HepG2 (cell line): ENCODE data around the gene IER5L. TPM values are rescaled to one million over a fixed set of nuclear protein-coding genes. Genes with fewer than 3 reads are reported as not detected.

Source experiments
- ARNTL ChIP-seq: sonication (generic); formaldehyde crosslinking; IDR thresholded peaks from 2 replicates; pipeline ENCODE4 v1.4.0; 2020; ENCODE audit warnings: mild to moderate bottlenecking, missing genetic modification reagents
- CBX5 ChIP-seq: sonication (generic); formaldehyde crosslinking; IDR thresholded peaks from 2 replicates; pipeline ENCODE4 v1.4.0; 2020; ENCODE audit warnings: missing genetic modification reagents, borderline replicate concordance
- CC2D1A ChIP-seq: sonication (generic); formaldehyde crosslinking; IDR thresholded peaks from 2 replicates; pipeline ENCODE4 v1.8.1; 2023; ENCODE audit warnings: mild to moderate bottlenecking, missing genetic modification reagents
- CTCF ChIP-seq: sonication (generic); formaldehyde crosslinking; IDR thresholded peaks from 2 replicates; pipeline ENCODE4 v1.5.0; 2020; ENCODE audit warnings: mild to moderate bottlenecking, missing genetic modification reagents, moderate library complexity
- DZIP1 ChIP-seq: sonication (generic); formaldehyde crosslinking; IDR thresholded peaks from 2 replicates; pipeline ENCODE4 v1.5.0; 2020; ENCODE audit warnings: mild to moderate bottlenecking, missing genetic modification reagents
- GABPA ChIP-seq, 2 experiments: IDR thresholded peaks; 2 replicates each; pipeline ENCODE4 v1.6.1; 2011 to 2016; ENCODE audit warnings: low read depth in 2 of 2, low read length in 1 of 2, missing biosample characterization in 1 of 2, missing genetic modification characterization in 1 of 2
- GABPB1 ChIP-seq: IDR thresholded peaks from 2 replicates; pipeline ENCODE4 v1.6.1; 2016; ENCODE audit warnings: mild to moderate bottlenecking, missing genetic modification reagents, moderate library complexity, missing compliant biosample characterization
- GATAD2A ChIP-seq: IDR thresholded peaks from 2 replicates; pipeline ENCODE4 v1.6.1; 2016
- HBP1 ChIP-seq: IDR thresholded peaks from 2 replicates; pipeline ENCODE4 v1.6.1; 2016; ENCODE audit warnings: low read depth, control low read depth
- KDM2A ChIP-seq: sonication (generic); formaldehyde crosslinking; IDR thresholded peaks from 2 replicates; pipeline ENCODE4 v1.4.0; 2020; ENCODE audit warnings: low read depth, missing genetic modification reagents, borderline replicate concordance
- MED13 ChIP-seq: sonication (generic); formaldehyde crosslinking; IDR thresholded peaks from 2 replicates; pipeline ENCODE4 v1.5.0; 2020; ENCODE audit warnings: missing genetic modification reagents
- REL ChIP-seq: sonication (generic); formaldehyde crosslinking; conservative IDR thresholded peaks from 2 replicates; pipeline ENCODE4 v1.8.0; 2022; ENCODE audit warnings: mild to moderate bottlenecking, missing genetic modification reagents, moderate library complexity
- RXRA ChIP-seq: sonication (generic); formaldehyde crosslinking; IDR thresholded peaks from 2 replicates; pipeline ENCODE4 v1.5.1; 2020; ENCODE audit warnings: missing genetic modification reagents
- SAFB2 ChIP-seq: sonication (generic); formaldehyde crosslinking; IDR thresholded peaks from 2 replicates; pipeline ENCODE4 v1.5.1; 2020; ENCODE audit warnings: missing genetic modification reagents, low read depth, mild to moderate bottlenecking, borderline replicate concordance
- SNRNP70 ChIP-seq: fragments of 200-400 bp; formaldehyde crosslinking; IDR thresholded peaks from 2 replicates; pipeline ENCODE4 v1.6.1; 2017; ENCODE audit warnings: mild to moderate bottlenecking, low read depth, low read length, moderate library complexity
- SSRP1 ChIP-seq: IDR thresholded peaks from 2 replicates; pipeline ENCODE4 v1.6.1; 2016; ENCODE audit warnings: control low read depth
- SYNCRIP ChIP-seq: fragments of 200-400 bp; formaldehyde crosslinking; IDR thresholded peaks from 2 replicates; pipeline ENCODE4 v1.6.1; 2018; ENCODE audit warnings: mild to moderate bottlenecking, low read depth, low read length; ENCODE audit not compliant: insufficient read depth
- ZBTB20 ChIP-seq: sonication (generic); formaldehyde crosslinking; IDR thresholded peaks from 2 replicates; pipeline ENCODE4 v1.8.1; 2023; ENCODE audit warnings: missing genetic modification reagents, low read depth, mild to moderate bottlenecking, borderline replicate concordance
- ZNF10 ChIP-seq: sonication (generic); formaldehyde crosslinking; IDR thresholded peaks from 2 replicates; pipeline ENCODE4 v1.4.0; 2020; ENCODE audit warnings: mild to moderate bottlenecking, low read depth, missing genetic modification reagents, borderline replicate concordance
- ZNF136 ChIP-seq: sonication (generic); formaldehyde crosslinking; IDR thresholded peaks from 2 replicates; pipeline ENCODE4 v1.8.1; 2022; ENCODE audit warnings: low read depth, mild to moderate bottlenecking, moderate library complexity, missing genetic modification reagents
- ZNF143 ChIP-seq: sonication (generic); formaldehyde crosslinking; IDR thresholded peaks from 2 replicates; pipeline ENCODE4 v1.4.0; 2020; ENCODE audit warnings: missing genetic modification reagents
- ZNF260 ChIP-seq: sonication (generic); formaldehyde crosslinking; IDR thresholded peaks from 2 replicates; pipeline ENCODE4 v1.4.0; 2020; ENCODE audit warnings: missing genetic modification reagents, low read depth, mild to moderate bottlenecking, borderline replicate concordance
- ZNF530 ChIP-seq: sonication (generic); formaldehyde crosslinking; IDR thresholded peaks from 2 replicates; pipeline ENCODE4 v1.5.0; 2020; ENCODE audit warnings: low read depth, mild to moderate bottlenecking, missing genetic modification reagents
- ZNF615 ChIP-seq: sonication (generic); formaldehyde crosslinking; IDR thresholded peaks from 2 replicates; pipeline ENCODE4 v1.5.0; 2020; ENCODE audit warnings: mild to moderate bottlenecking, missing genetic modification reagents, borderline replicate concordance
- ZNF773 ChIP-seq: sonication (generic); formaldehyde crosslinking; IDR thresholded peaks from 2 replicates; pipeline ENCODE4 v1.4.0; 2020; ENCODE audit warnings: missing genetic modification reagents, borderline replicate concordance
- polyA plus RNA-seq, 8 experiments: library from polyadenylated mRNA; depleted of rRNA in 3 of 8; stranded (reverse) in 7 of 8; unstranded in 1 of 8; fragments of >200 nt; fragmentation: Illumina TruSeq in 4 of 8; extraction: Trizol in 4 of 8; gene quantifications; 2 replicates each; pipeline versions ENCODE4 v1.2.1 to v1.2.3, GENCODE V29; 2011 to 2016; ENCODE audit warnings: low read depth in 4 of 8, missing spikeins in 1 of 8, mixed read lengths in 1 of 8; ENCODE audit not compliant: insufficient read depth in 1 of 8
- total RNA-seq, 5 experiments: library from RNA; depleted of rRNA; stranded (reverse); fragments of >200 nt; fragmentation: Illumina TruSeq; extraction: Trizol; gene quantifications; 2 replicates each; pipeline ENCODE4 v1.2.3, GENCODE V29; 2016; ENCODE audit warnings: low read depth in 1 of 5

IER5L gene
- total and polyA plus RNA-seq, 2 of the 13 experiments (the other 11 are each of a cell fraction or from before 2014, with no cell fraction given): 1.8 to 3.3 TPM

GRCh38 chr9:129182625-129183494, 4.8 kb upstream of the IER5L start (continued):
- peak; percentile 45; the same call in 1 of the 2 replicates for TF ChIP-seq KDM2A (CRISPR knock-in tag)
- peak; percentile 47 for TF ChIP-seq GATAD2A (CRISPR knock-in tag)
- TF ChIP-seq ARNTL (CRISPR knock-in tag): no peak
- TF ChIP-seq CBX5: no peak; the same call in 1 of the 2 replicates
- no peak for TF ChIP-seq DZIP1
- no peak for TF ChIP-seq GABPA (IDR thresholded peaks at IDR 0.05; ENCODE audit: low read depth, low read length)
- no peak for TF ChIP-seq GABPA (CRISPR knock-in tag; IDR thresholded peaks at IDR 0.05; ENCODE audit: low read depth)
- TF ChIP-seq SNRNP70: no peak
- TF ChIP-seq ZNF773 (CRISPR knock-in tag): no peak
- TF ChIP-seq GABPB1: no peak
- TF ChIP-seq ZNF530 (CRISPR knock-in tag): no peak
- TF ChIP-seq SYNCRIP: no peak
- TF ChIP-seq HBP1: no peak
- TF ChIP-seq MED13 (CRISPR knock-in tag): no peak
- TF ChIP-seq ZNF260 (CRISPR knock-in tag): no peak
- peak; percentile 77 for TF ChIP-seq CTCF (CRISPR knock-in tag)
- TF ChIP-seq ZNF10 (CRISPR knock-in tag): no peak
- no peak for TF ChIP-seq ZNF615 (CRISPR knock-in tag)
- TF ChIP-seq REL (CRISPR knock-in tag): no peak
- no peak for TF ChIP-seq ZBTB20 (CRISPR knock-in tag)
- TF ChIP-seq SAFB2 (CRISPR knock-in tag): no peak
- TF ChIP-seq CC2D1A (CRISPR knock-in tag): no peak
- no peak for TF ChIP-seq RXRA (CRISPR knock-in tag)
- no peak for TF ChIP-seq ZNF136 (CRISPR knock-in tag)
- no peak for TF ChIP-seq ZNF143
- no peak for TF ChIP-seq SSRP1 (CRISPR knock-in tag)
